Measurements from ENCODE around the gene PNLIPRP2. TPM values are rescaled to one million over a fixed set of nuclear protein-coding genes. Genes with fewer than 3 reads are reported as not detected.

The PNLIPRP2 gene
- total RNA-seq, 4 donors from 2014 or later: not detected

GRCh38 chr10:116672891-116673290 lies 52.1 kb downstream of the PNLIPRP2 start:
- no peak for TF ChIP-seq CTCF (IDR thresholded peaks at IDR 0.05; ENCODE audit: low read depth)

- no peak for TF ChIP-seq CTCF (IDR thresholded peaks at IDR 0.05; ENCODE audit: low read depth)
These were observed 53.1 kb downstream of the PNLIPRP2 start for GRCh38 chr10:116673866-116674265.

GRCh38 chr10:116674901-116675423 lies 54.2 kb downstream of the PNLIPRP2 start:
- TF ChIP-seq CTCF (IDR thresholded peaks at IDR 0.05; ENCODE audit: low read depth): no peak

DNA sequence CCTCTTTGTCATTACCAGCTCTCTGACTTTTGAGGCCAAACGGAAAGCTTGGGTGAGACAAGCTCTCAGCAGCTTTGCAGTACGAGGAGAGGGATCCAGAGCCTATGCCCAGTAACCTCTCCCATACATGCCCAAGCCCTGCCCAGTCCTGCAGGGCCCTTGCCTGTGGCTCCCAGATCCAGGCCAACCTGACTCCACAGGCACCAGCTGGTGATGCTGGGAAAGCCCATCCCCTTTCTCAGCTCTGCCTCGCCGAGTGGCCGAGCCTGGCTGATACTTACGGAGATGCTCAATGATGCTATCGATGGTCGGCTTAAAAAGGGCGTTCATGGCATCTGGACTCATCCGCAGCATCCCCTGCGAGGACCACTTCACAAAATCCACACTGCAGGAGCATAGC lies 55.4 kb downstream of the PNLIPRP2 start:
- TF ChIP-seq CTCF (IDR thresholded peaks at IDR 0.05; ENCODE audit: low read depth): no peak

DNA sequence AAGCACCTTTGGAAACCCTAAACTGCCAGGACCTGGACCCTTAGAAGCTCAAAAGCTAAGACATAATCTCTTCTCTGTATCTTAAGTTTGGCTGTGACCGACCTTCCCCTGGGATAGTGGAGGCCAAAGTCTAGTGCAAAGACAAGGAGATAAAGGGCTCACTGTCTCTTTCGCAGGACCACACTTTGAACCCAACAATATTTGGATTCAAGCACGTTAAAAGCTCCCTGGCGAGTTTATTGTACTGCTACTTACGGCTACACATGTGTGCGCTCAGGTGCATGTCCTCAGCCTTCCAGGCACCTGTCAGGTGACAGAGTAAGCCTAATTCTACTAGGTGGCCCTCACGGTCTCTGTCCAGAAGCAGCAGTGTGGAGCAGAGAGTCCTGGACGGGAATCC lies 55.9 kb downstream of the PNLIPRP2 start:
- TF ChIP-seq CTCF (IDR thresholded peaks at IDR 0.05; ENCODE audit: low read depth): no peak

- no peak for TF ChIP-seq CTCF (IDR thresholded peaks at IDR 0.05; ENCODE audit: low read depth)
These were observed 58.6 kb downstream of the PNLIPRP2 start for GRCh38 chr10:116679351-116679750.

- no peak for TF ChIP-seq CTCF (IDR thresholded peaks at IDR 0.05; ENCODE audit: low read depth)
These were observed 62.4 kb downstream of the PNLIPRP2 start for GRCh38 chr10:116683166-116683565.
